Measurements from ENCODE around the gene IL17RA.

IL17RA gene

GRCh38 chr22:17105143-17106129 lies 20.6 kb downstream of the IL17RA start:
- no peak for TF ChIP-seq CTCF (IDR thresholded peaks at IDR 0.05; ENCODE audit: low read depth, low read length, missing control alignments)

GRCh38 chr22:17106161-17106784 lies 21.5 kb downstream of the IL17RA start:
- no peak for DNase-seq (ENCODE audit: low read depth)

More at GRCh38 chr22:17105143-17106129, 20.6 kb downstream of the IL17RA start:
- in situ Hi-C loops (cut with HindIII; ENCODE audit: low sequenced_read_pairs), result no loop called here
- H3K4me3 ChIP-seq (ENCODE audit: low read depth, low read length), result no peak overlapping the region
- DNase-seq (ENCODE audit: low read depth), result no peak

GRCh38 chr22:17106785-17107546 lies 22.2 kb downstream of the IL17RA start:
- H3K4me3 ChIP-seq (ENCODE audit: low read depth, low read length), result no peak overlapping the region
- in situ Hi-C loops (cut with HindIII; ENCODE audit: low sequenced_read_pairs), result no loop called here
- TF ChIP-seq CTCF (IDR thresholded peaks at IDR 0.05; ENCODE audit: low read depth, low read length, missing control alignments), result no peak
- DNase-seq (ENCODE audit: low read depth), result no peak

More at GRCh38 chr22:17106161-17106784, 21.5 kb downstream of the IL17RA start:
- TF ChIP-seq CTCF (IDR thresholded peaks at IDR 0.05; ENCODE audit: low read depth, low read length, missing control alignments), result no peak
- in situ Hi-C loops (cut with HindIII; ENCODE audit: low sequenced_read_pairs), result no loop called here
- no peak overlapping the region for H3K4me3 ChIP-seq (ENCODE audit: low read depth, low read length)

GRCh38 chr22:17107547-17107810 lies 22.7 kb downstream of the IL17RA start:
- in situ Hi-C loops (cut with HindIII; ENCODE audit: low sequenced_read_pairs), result no loop called here
- DNase-seq (ENCODE audit: low read depth), result no peak
- no peak overlapping the region for H3K4me3 ChIP-seq (ENCODE audit: low read depth, low read length)
- TF ChIP-seq CTCF (IDR thresholded peaks at IDR 0.05; ENCODE audit: low read depth, low read length, missing control alignments), result no peak

GRCh38 chr22:17108256-17109112 lies 23.7 kb downstream of the IL17RA start:
- DNase-seq (ENCODE audit: low read depth), result no peak
- no peak overlapping the region for H3K4me3 ChIP-seq (ENCODE audit: low read depth, low read length)
- TF ChIP-seq CTCF (IDR thresholded peaks at IDR 0.05; ENCODE audit: low read depth, low read length, missing control alignments), result no peak
- in situ Hi-C loops (cut with HindIII; ENCODE audit: low sequenced_read_pairs), result no loop called here
